Mammary epithelial cell (primary cell): Measurements from ENCODE around the gene FLYWCH2.
"Not testable (repeated sequence)": the region's sequence is repeated elsewhere in the genome, so short reads cannot be mapped to it uniquely, and the experiment has no call there.

Experiments used
- EZH2 ChIP-seq: IDR thresholded peaks from 2 replicates; pipeline ENCODE4 v1.6.1; 2012; ENCODE audit warnings: low read length, inconsistent platforms, borderline replicate concordance
- TF ChIP-seq, protein P1 (sequence below), 2 donors: IDR thresholded peaks in 1 of 2; conservative IDR thresholded peaks in 1 of 2; 2 replicates each; pipeline ENCODE4 v1.5.1; 2011 to 2012; ENCODE audit warnings: inconsistent platforms in 2 of 2, low read length in 2 of 2, mild to moderate bottlenecking in 2 of 2, control low read depth in 1 of 2, low read depth in 1 of 2; ENCODE audit not compliant: insufficient read depth in 1 of 2; ENCODE audit errors: extremely low read depth in 1 of 2

- not testable (repeated sequence) for TF ChIP-seq EZH2
- TF ChIP-seq, protein P1, sequence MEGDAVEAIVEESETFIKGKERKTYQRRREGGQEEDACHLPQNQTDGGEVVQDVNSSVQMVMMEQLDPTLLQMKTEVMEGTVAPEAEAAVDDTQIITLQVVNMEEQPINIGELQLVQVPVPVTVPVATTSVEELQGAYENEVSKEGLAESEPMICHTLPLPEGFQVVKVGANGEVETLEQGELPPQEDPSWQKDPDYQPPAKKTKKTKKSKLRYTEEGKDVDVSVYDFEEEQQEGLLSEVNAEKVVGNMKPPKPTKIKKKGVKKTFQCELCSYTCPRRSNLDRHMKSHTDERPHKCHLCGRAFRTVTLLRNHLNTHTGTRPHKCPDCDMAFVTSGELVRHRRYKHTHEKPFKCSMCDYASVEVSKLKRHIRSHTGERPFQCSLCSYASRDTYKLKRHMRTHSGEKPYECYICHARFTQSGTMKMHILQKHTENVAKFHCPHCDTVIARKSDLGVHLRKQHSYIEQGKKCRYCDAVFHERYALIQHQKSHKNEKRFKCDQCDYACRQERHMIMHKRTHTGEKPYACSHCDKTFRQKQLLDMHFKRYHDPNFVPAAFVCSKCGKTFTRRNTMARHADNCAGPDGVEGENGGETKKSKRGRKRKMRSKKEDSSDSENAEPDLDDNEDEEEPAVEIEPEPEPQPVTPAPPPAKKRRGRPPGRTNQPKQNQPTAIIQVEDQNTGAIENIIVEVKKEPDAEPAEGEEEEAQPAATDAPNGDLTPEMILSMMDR (conservative IDR thresholded peaks at IDR 0.05 in 1 of 2, IDR thresholded peaks at IDR 0.05 in 1 of 2; ENCODE audit: extremely low read depth in 1 of 2, insufficient read depth in 1 of 2, low read depth in 1 of 2, low read length in 2 of 2): not testable (repeated sequence)
Observed at GRCh38 chr16:2943716-2944115, 60.7 kb downstream of the FLYWCH2 start.
